Activated B cell treated with CpG ODN at 0.5 μM for 24 hours (primary cell): ENCODE results near the gene IL6R. TPM values are rescaled to one million over a fixed set of nuclear protein-coding genes. Genes with fewer than 3 reads are reported as not detected.

Experiments
- ATAC-seq: fragments of 200-7000 bp; cut with Tn5 transposase; one replicate; pipeline ENCODE4 v1.10.0; 2021; ENCODE audit warnings: low read depth, mild to moderate bottlenecking, moderate library complexity
- CTCF ChIA-PET: fragments of 350-600 bp; sonication (Branson Sonifier 250); formaldehyde crosslinking; loops from one replicate; lab custom pipeline; 2021; ENCODE audit warnings: antibody characterized with exemption; lab: Charles Lee
- POLR2A ChIA-PET: fragments of 350-600 bp; sonication (Branson Sonifier 250); formaldehyde crosslinking; loops from one replicate; lab custom pipeline; 2021; ENCODE audit warnings: antibody characterized with exemption; lab: Charles Lee
- DNase-seq: peaks from one replicate; pipeline ENCODE4 v3.0.0; 2022
- H3K27ac Mint-ChIP-seq: one replicate; pipeline ENCODE4 v1.8.0; 2020; ENCODE audit warnings: mixed read lengths
- H3K27me3 Mint-ChIP-seq: one replicate; pipeline ENCODE4 v1.8.0; 2021; ENCODE audit warnings: mixed read lengths
- H3K36me3 Mint-ChIP-seq: one replicate; pipeline ENCODE4 v1.8.0; 2021; ENCODE audit warnings: low read depth, mixed read lengths
- H3K4me1 Mint-ChIP-seq: one replicate; pipeline ENCODE4 v1.8.0; 2021; ENCODE audit warnings: mixed read lengths
- H3K4me3 Mint-ChIP-seq: one replicate; pipeline ENCODE4 v1.8.0; 2020; ENCODE audit warnings: mild to moderate bottlenecking, mixed read lengths
- H3K9me3 Mint-ChIP-seq: one replicate; pipeline ENCODE4 v1.8.0; 2020; ENCODE audit warnings: mixed read lengths
- intact Hi-C: fragments of 100-400 bp; cut with micrococcal nuclease; formaldehyde crosslinking; loops from one replicate; pipeline ENCODE4 v1.15.1; 2024
- total RNA-seq: library from RNA; stranded (reverse); gene quantifications from 2 replicates; pipeline ENCODE4 v1.2.3, GENCODE V29; 2022
- TF ChIP-seq, protein P1 (sequence below): fragments of 200-600 bp; IDR thresholded peaks from one replicate; pipeline ENCODE4 v1.8.0; 2022; ENCODE audit warnings: antibody characterized with exemption, mild to moderate bottlenecking

The IL6R gene
- total RNA-seq, 1 donor from 2014 or later = 3.3 TPM

DNA sequence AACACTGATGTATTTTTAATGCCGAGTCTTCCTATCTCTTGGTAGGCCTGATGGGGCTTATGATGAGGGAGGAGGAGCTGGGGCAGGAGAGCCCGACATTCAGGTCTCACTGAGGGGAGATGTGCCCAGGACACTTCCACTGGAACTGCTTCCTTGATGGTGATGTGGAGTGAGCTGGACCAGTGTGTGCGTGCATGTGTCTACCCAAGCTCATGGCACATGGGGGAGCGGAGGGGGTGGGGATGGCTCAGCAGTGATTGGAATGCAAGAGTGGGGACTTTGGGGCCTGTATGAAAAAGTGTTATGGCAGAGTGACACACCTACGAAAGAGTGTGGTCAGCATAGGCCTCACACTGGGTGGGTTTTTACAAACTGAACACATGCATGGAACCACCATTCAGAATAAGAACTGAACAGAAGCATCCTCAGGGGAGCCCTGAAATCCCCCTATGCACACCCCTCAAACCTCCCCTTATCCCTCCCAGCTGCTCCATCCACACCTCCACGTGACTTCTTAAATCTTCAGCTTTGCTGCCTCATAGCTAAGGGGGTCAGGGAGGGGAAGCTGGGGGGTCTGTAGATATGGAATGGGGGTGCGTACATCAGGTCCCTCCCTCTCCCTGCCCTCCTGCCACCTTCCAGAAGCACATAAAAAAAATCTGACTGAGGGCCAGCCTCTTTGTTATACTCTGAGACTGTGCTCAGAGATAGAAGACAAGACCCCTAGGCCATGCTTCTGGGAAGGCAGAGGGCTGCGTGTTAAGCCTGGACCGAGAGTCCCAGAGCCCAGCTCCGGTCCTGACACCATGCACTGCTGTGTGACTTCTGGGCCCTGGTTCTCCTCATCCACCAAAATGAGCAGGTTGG lies 11.6 kb downstream of the IL6R start:
- H3K4me3 Mint-ChIP-seq = no peak overlapping the region
- H3K4me1 Mint-ChIP-seq = peaks cover 46% of the 10 kb centered on the region
- TF ChIP-seq, protein P1, sequence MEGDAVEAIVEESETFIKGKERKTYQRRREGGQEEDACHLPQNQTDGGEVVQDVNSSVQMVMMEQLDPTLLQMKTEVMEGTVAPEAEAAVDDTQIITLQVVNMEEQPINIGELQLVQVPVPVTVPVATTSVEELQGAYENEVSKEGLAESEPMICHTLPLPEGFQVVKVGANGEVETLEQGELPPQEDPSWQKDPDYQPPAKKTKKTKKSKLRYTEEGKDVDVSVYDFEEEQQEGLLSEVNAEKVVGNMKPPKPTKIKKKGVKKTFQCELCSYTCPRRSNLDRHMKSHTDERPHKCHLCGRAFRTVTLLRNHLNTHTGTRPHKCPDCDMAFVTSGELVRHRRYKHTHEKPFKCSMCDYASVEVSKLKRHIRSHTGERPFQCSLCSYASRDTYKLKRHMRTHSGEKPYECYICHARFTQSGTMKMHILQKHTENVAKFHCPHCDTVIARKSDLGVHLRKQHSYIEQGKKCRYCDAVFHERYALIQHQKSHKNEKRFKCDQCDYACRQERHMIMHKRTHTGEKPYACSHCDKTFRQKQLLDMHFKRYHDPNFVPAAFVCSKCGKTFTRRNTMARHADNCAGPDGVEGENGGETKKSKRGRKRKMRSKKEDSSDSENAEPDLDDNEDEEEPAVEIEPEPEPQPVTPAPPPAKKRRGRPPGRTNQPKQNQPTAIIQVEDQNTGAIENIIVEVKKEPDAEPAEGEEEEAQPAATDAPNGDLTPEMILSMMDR = no peak
- no peaks in the 10 kb centered on the region for H3K36me3 Mint-ChIP-seq
- no peak overlapping the region for H3K27ac Mint-ChIP-seq
- POLR2A ChIA-PET = interaction anchor here (0.6 to 2.7 kb wide), 2 partner anchors 9 to 12 kb away, joined by 6 to 12 read pairs; no protein-coding TSS in a partner anchor
- no peaks in the 10 kb centered on the region for H3K9me3 Mint-ChIP-seq
- DNase-seq (no peak), ATAC-seq (no peak)
- intact Hi-C loops = no loop called here
- H3K27me3 Mint-ChIP-seq = no peaks in the 10 kb centered on the region
- CTCF ChIA-PET = interaction anchor here (1.3 kb wide), 1 partner anchor 9 kb away, joined by 4 read pairs; no protein-coding TSS in a partner anchor

DNA sequence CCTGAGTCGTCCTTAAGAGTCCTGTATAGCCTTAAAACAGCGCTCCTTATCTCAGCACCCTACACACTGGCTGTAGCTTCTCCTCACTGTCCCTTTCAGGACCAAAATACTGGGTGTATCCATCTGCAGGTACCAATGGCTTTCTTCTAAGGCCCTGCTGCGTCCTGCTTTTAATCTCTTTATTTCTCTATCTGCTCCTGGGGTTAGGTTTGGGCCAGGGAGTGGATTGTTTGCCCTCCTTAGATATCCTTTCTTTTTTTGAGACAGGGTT lies 12.1 kb downstream of the IL6R start:
- H3K4me3 Mint-ChIP-seq = no peak overlapping the region
- ChIA-PET POLR2A (interaction anchor here (2.7 kb wide), 1 partner anchor 10 kb away, joined by 12 read pairs; no protein-coding TSS in a partner anchor), CTCF (no interaction called here)
- H3K9me3 Mint-ChIP-seq = no peaks in the 10 kb centered on the region
- H3K27me3 Mint-ChIP-seq = no peaks in the 10 kb centered on the region
- intact Hi-C loops = no loop called here
- no peaks in the 10 kb centered on the region for H3K36me3 Mint-ChIP-seq
- H3K27ac Mint-ChIP-seq = no peak overlapping the region
- TF ChIP-seq, protein P1 = no peak
- H3K4me1 Mint-ChIP-seq = peaks cover 46% of the 10 kb centered on the region
- no peak for ATAC-seq
- DNase-seq = no peak

DNA sequence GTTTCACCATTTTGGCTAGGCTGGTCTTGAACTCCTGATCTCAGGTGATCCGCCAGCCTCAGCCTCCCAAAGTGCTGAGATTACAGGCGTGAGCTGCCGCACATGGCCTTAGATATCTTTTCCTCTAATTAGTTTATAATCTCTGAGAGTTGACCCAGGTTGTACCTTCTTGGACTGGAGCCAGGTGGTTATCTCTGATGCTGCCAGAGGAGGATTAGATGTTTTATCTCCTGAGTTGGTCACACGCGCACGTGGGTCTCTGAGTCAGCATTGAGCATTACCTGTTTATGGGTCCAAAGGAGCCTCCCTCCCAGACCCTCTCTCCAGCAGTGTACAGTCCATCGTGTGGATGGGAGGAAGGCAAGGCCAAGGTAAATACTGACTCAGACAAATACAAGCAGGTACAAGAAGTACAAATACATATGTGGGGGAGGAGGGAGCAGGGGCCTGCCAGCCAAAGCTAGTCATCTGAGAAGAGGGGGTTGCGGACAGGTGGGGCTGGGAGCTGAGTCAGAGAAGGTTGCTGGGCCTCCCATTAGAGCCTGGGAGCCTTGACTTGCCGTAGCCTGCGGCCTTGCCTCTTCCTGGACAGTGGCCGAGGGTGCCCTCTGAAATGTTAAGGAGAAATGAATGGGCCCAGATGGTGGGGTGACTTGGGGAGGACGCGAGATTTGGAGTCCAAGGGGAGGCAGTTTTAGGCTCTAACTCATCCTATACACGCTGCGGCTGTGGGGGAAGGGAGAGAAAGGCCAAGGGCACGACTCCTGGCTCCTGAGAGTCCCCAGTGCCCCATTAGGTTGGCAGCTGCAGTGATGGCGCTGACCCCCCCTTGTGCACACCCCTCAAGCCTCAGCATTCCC lies 13.1 kb downstream of the IL6R start:
- Mint-ChIP-seq H3K36me3 (no peaks in the 10 kb centered on the region), H3K9me3 (no peaks in the 10 kb centered on the region), H3K27me3 (no peaks in the 10 kb centered on the region), H3K4me3 (no peak overlapping the region), H3K4me1 (peaks cover 41% of the 10 kb centered on the region), H3K27ac (no peak overlapping the region)
- ATAC-seq (no peak), DNase-seq (no peak)
- ChIA-PET CTCF (no interaction called here), POLR2A (interaction anchor here (2.5 to 2.7 kb wide), 2 partner anchors 11 kb away, joined by 12 to 21 read pairs; no protein-coding TSS in a partner anchor)
- intact Hi-C loops = no loop called here
- TF ChIP-seq, protein P1 = no peak

DNA sequence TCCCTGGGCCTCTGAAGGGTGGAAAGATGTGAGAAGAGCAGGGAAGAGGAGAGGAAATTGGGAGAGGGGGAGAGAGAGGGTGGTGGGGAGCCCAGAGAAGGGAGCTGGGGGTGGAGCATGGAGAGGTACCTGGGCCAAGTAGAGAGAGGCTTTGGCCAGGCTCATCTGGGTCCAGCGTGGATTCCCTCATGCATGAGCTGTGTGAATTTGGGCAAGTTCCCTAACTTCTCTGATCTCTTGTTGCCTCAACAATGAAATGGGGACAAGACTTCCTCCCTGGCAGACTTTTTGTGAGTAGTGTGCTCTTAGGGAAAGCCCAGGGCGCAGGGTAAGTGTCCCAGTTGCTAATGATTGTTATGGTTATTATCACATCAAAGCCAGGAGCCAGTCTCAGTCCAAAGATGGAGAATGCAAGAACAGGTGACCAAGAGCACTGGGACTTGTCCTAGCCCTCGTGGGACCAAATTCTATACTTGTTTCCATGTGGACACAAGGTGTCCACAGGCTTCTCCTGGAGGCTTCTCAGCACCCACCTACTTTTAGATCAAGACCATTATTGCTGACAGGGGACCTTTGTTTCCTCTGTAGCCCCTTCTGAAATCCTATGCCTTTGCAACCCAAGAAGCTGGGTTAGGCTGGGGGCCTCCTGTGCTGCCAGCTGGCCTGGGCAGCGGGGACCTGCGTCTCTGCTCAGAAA lies 13.9 kb downstream of the IL6R start:
- H3K9me3 Mint-ChIP-seq = no peaks in the 10 kb centered on the region
- POLR2A ChIA-PET = interaction anchor here (2.5 kb wide), 1 partner anchor 12 kb away, joined by 21 read pairs; no protein-coding TSS in a partner anchor

More for the DNA sequence above, 13.9 kb downstream of the IL6R start:
- DNase-seq = no peak
- Mint-ChIP-seq H3K4me1 (peaks cover 35% of the 10 kb centered on the region), H3K27ac (peak overlapping the region; percentile 83), H3K36me3 (no peaks in the 10 kb centered on the region), H3K4me3 (no peak overlapping the region), H3K27me3 (no peaks in the 10 kb centered on the region)
- TF ChIP-seq, protein P1 = no peak
- intact Hi-C loops = loop anchor here (1.0 kb wide), 1 partner anchor 12 kb away; no protein-coding TSS in a partner anchor
- ATAC-seq = no peak
- CTCF ChIA-PET = interaction anchor here (1.1 to 1.6 kb wide), 2 partner anchors 12 to 13 kb away, joined by 3 to 5 read pairs; no protein-coding TSS in a partner anchor
